EH (cell line): ENCODE data around the gene LMTK2.
"Not testable (repeated sequence)": the region's sequence is repeated elsewhere in the genome, so short reads cannot be mapped to it uniquely, and the experiment has no call there.

Experiments
- DNase-seq: peaks from one replicate; pipeline ENCODE4 v3.0.0-alpha.2; 2015; ENCODE audit warnings: low read depth

LMTK2 gene

GRCh38 chr7:98105942-98106544 lies 619 bp upstream of the LMTK2 start:
- DNase-seq: no peak

GRCh38 chr7:98107313-98107721 lies 655 bp downstream of the LMTK2 start:
- peak; percentile 22 for DNase-seq

- no peak for DNase-seq
These were observed 3.8 kb downstream of the LMTK2 start for GRCh38 chr7:98110249-98111022.

GRCh38 chr7:98112077-98112476 lies 5.4 kb downstream of the LMTK2 start:
- no peak for DNase-seq

- no peak for DNase-seq
These were observed 9.3 kb downstream of the LMTK2 start for GRCh38 chr7:98115746-98116525.

- DNase-seq: peak; percentile 37
These were observed 10.2 kb downstream of the LMTK2 start for GRCh38 chr7:98116656-98117461.

- DNase-seq: peak; percentile 78
These were observed 12.7 kb downstream of the LMTK2 start for GRCh38 chr7:98119256-98119918.

GRCh38 chr7:98120559-98120958 lies 13.9 kb downstream of the LMTK2 start:
- DNase-seq: no peak

GRCh38 chr7:98121388-98121787 lies 14.7 kb downstream of the LMTK2 start:
- not testable (repeated sequence) for DNase-seq

GRCh38 chr7:98123365-98123696 lies 16.7 kb downstream of the LMTK2 start:
- no peak for DNase-seq

- no peak for DNase-seq
These were observed 19.1 kb downstream of the LMTK2 start for GRCh38 chr7:98125759-98126158.

- peak; percentile 13 for DNase-seq
These were observed 19.9 kb downstream of the LMTK2 start for GRCh38 chr7:98126311-98127142.

- no peak for DNase-seq
These were observed 21.7 kb downstream of the LMTK2 start for GRCh38 chr7:98128346-98128745.

GRCh38 chr7:98130959-98131358 lies 24.3 kb downstream of the LMTK2 start:
- DNase-seq: no peak

GRCh38 chr7:98133181-98133580 lies 26.5 kb downstream of the LMTK2 start:
- peak; percentile 28 for DNase-seq

GRCh38 chr7:98133621-98134303 lies 27.1 kb downstream of the LMTK2 start:
- DNase-seq: peak; percentile 51

GRCh38 chr7:98134420-98135228 lies 28.0 kb downstream of the LMTK2 start:
- no peak for DNase-seq

- DNase-seq: no peak
These were observed 29.3 kb downstream of the LMTK2 start for GRCh38 chr7:98135984-98136383.

- DNase-seq: no peak
These were observed 29.8 kb downstream of the LMTK2 start for GRCh38 chr7:98136423-98136822.
